Left cardiac atrium (tissue), 4 donors: ENCODE data around the gene ERBB3. TPM values are rescaled to one million over a fixed set of nuclear protein-coding genes. Genes with fewer than 3 reads are reported as not detected.
A peak's percentile ranks its signal among the peaks of the same experiment; 100 is the strongest.
"Not testable (repeated sequence)": the region's sequence is repeated elsewhere in the genome, so short reads cannot be mapped to it uniquely, and the experiment has no call there.

Source experiments
- ATAC-seq, 2 donors: fragments of 200-7000 bp; cut with Tn5 transposase; one replicate each; pipeline ENCODE4 v1.9.1; 2020; ENCODE audit warnings: mild to moderate bottlenecking in 2 of 2, moderate library complexity in 2 of 2
- DNase-seq: peaks from one replicate; pipeline ENCODE4 v3.0.0-alpha.2; 2020
- intact Hi-C, 2 donors: fragments of 100-400 bp; cut with DNase I; formaldehyde crosslinking; loops; one replicate each; pipeline versions ENCODE4 v1.14.1 to v1.15.1; 2022 to 2023
- long read RNA-seq: library from polyadenylated mRNA; unstranded; transcript quantifications from one replicate; pipeline ENCODE4 v2.0.0, GENCODE V29; 2021
- total RNA-seq, 2 donors: library from RNA; stranded (reverse); fragmentation: NEBNext Ultra II Directional; extraction: Animal tissue kit (Norgen Biotek cat#: 25700); gene quantifications; one replicate each; pipeline ENCODE4 v1.2.1, GENCODE V29; 2021
- donor health status: DM: no; HTN: yes; CAD: no.
- donor health status: DM: no; HTN: yes; CAD: no; lungs with severe emphysema.
- donor health status: DM: yes; HTN: yes; CAD: no.
- donor health status: Dilated cardiomyopathy.

The ERBB3 gene
- total RNA-seq: 1 to 10 TPM; 5.2 TPM
- long read RNA-seq, full-length matches to known transcripts: 1 of 2 reads
- long read RNA-seq, partial matches to known transcripts: 1 of 2 reads
- long read RNA-seq, other reads (novel, unspliced or antisense): 0 of 2 reads

GRCh38 chr12:56079723-56080555 is at the start of gene ERBB3:
Gene ERBB3 (plus strand): TSS chr12:56080165. CDS start chr12:56080301, 136 bp downstream.
- intact Hi-C loops: no loop called here
- peak; percentile 85 to 96 for ATAC-seq

GRCh38 chr12:56031987-56032386 is 48.0 kb upstream of the ERBB3 start:
- intact Hi-C loops: no loop called here
- ATAC-seq (no peak), DNase-seq (no peak)

More at GRCh38 chr12:56079723-56080555, at the start of gene ERBB3:
- DNase-seq: peak; percentile 79

- ATAC-seq (peak in 1 of 2 donors; percentile 32), DNase-seq (no peak)
- intact Hi-C loops: no loop called here
Measured at GRCh38 chr12:56034586-56035332, 45.2 kb upstream of the ERBB3 start.

GRCh38 chr12:56037161-56037560 is 42.8 kb upstream of the ERBB3 start:
- ATAC-seq (no peak), DNase-seq (no peak)
- intact Hi-C loops: no loop called here

DNA sequence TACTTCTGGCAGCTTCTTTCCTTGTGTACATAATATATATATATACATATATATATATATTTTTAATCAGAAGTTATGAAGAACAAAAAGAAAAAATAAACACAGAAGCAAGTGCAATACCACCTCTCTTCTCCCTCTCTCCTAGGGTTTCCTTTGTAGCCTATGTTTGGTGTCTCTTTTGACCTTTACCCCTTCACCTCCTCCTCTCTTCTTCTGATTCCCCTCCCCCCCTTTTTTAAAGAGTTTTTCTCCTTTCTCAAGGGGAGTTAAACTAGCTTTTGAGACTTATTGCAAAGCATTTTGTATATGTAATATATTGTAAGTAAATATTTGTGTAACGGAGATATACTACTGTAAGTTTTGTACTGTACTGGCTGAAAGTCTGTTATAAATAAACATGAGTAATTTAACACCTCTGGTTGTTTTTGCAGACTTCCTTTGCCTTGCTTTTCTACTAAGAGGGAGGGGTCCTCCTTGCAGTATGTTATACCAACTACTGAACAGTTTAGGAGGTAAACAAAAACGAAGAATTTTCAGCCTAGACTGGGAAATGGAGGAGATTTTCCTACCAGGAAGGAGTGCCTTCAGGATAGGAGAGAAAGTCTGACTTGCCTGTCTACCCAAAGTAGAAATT is 41.8 kb upstream of the ERBB3 start:
- intact Hi-C loops: no loop called here
- no peak for ATAC-seq

DNA sequence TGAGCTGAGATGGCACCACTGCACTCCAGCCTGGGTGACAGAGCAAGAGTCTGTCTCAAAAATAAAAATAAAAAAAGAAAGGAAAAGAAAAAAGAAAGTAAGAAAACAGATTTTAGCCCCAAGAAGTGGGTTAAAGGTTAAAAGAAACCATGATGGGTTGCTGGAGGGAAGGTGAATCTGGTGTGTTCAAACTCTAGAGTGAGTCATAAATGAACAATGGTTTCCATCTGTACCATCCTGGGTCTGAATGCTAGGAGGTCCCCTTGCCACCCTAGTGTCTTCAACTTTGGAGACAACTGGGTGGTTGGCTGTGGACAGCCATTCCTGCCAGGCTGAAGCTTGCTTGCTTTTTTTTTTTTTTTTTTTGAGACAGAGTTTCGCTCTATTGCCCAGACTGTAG is 39.8 kb upstream of the ERBB3 start:
- intact Hi-C loops: loop anchor here in 1 of 2 donors (2.0 to 10.0 kb wide), 2 partner anchors 43 to 65 kb away; partner anchors contain the start of genes PA2G4 and SUOX
- no peak for ATAC-seq
- DNase-seq: no peak

More for the DNA sequence above, 41.8 kb upstream of the ERBB3 start:
- DNase-seq: no peak

DNA sequence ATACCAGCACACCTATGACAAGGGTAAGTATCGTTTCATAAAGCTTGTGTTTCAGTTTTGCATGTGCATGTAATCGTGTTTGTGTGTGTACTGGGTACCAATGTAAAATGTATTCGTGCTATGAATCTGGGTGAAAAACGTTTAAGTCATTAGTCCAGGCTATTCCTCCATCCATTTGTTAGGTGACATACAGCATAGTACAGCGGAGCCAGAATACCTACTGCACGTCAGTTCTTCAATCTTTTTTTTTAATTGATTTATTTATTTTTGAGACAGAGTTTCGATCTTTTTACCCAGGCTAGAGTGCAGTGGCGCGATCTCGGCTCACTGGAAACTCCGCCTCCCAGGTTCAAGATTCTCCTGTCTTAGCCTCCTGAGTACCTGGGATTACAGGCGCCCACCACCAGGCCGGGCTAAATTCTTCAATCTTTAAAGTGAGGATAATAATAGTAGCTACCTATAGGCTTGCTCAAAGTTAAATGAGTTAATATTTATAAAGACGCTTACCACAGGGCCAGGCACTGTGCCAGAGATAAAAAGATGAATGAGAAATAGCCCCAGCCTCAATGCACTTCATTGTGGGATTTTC is 38.9 kb upstream of the ERBB3 start:
- peak in 1 of 2 donors; percentile 4 for ATAC-seq
- intact Hi-C loops: loop anchor here in 1 of 2 donors (2.0 to 10.0 kb wide), 2 partner anchors 44 to 64 kb away; partner anchors contain the start of genes PA2G4 and SUOX
- DNase-seq: no peak

DNA sequence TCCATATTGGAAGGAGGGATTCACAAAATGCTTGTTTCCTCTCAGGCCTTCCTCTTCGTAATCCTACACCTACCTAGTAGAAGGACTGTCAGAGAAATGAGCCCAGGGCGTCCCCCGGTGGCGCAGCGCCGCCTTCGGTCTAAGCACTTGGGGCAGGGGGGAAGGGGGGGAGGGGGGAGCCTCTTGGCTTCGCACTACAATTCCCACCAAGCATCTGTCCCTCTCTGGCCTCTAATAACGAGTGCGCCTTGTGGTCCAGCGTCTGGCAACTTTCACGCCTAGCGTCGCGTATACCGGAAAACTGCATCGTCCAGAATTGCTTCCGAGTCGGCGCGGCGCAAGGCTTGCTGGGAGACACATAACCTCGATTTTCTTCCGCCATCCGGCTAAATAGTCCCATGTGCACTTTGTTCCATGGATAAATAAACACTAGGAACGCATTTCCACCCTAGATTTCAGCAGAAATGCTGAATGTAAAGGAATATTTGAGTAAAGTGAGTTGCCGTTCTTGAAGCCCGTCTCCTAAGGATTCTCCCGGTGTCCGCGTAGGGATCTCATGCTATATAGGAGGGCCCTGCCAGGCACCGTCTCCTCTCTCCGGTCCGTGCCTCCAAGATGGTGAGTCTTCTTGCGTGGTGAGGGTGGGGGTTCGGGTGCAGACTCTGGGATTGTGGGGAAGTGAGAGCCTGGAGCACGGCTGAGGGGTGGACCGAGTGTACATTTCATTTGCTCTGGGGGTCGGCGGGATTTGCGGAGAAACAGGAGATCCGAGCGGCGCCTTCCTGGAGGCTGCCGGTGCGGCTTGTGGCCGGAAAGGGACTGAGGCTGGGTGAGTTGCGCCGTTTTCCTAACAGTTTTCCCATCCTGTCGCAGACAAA is 38.2 kb upstream of the ERBB3 start, which contains the start of gene RPS26:
Gene RPS26, plus strand, starts transcription at position 367 of the 878 bp plus-strand sequence. Its CDS starts 249 bp downstream, at position 616.
- DNase-seq: peak; percentile 98
- intact Hi-C loops: loop anchor here in 1 of 2 donors (2.0 to 10.0 kb wide), 2 partner anchors 45 to 63 kb away; partner anchors contain the start of genes PA2G4 and SUOX
- ATAC-seq: peak; percentile 97 to 98

DNA sequence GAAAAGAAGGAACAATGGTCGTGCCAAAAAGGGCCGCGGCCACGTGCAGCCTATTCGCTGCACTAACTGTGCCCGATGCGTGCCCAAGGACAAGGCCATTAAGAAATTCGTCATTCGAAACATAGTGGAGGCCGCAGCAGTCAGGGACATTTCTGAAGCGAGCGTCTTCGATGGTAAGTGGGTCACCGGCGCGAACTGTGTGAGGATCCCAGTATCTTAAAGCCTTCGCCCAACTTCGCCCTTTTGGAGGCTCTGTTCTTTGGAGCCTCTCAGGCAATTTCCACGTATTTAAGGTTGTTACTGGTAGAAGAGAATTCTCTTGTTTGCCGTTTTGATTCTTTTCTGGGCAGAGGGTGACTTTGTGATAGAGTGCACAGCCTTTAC is 37.5 kb upstream of the ERBB3 start:
- ATAC-seq: peak in 1 of 2 donors; percentile 0
- DNase-seq: not testable (repeated sequence)
- intact Hi-C loops: loop anchor here in 1 of 2 donors (10.0 kb wide), 1 partner anchor 62 kb away; the partner anchor contains the start of gene PA2G4

DNA sequence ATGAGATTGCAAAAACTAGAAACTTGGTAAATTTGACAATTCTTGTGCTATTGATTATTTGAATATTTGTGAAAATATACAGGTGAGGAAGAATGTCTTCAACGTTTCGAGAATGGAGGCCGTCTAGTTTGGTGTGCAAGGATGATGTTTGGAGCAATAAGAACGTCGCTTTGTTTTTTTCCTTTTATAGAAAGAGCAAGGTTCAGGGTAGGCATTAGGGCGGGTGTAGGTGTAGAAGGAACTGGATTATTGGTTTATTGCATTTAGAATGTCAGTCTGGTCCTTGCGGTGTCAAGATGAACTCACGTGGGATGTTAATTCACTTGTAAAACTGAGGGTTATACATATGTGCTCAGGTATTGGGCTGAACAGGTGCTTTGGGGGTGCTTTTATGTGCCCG is 37.1 kb upstream of the ERBB3 start:
- intact Hi-C loops: loop anchor here in 1 of 2 donors (10.0 kb wide), 1 partner anchor 62 kb away; the partner anchor contains the start of gene PA2G4
- no peak for ATAC-seq

DNA sequence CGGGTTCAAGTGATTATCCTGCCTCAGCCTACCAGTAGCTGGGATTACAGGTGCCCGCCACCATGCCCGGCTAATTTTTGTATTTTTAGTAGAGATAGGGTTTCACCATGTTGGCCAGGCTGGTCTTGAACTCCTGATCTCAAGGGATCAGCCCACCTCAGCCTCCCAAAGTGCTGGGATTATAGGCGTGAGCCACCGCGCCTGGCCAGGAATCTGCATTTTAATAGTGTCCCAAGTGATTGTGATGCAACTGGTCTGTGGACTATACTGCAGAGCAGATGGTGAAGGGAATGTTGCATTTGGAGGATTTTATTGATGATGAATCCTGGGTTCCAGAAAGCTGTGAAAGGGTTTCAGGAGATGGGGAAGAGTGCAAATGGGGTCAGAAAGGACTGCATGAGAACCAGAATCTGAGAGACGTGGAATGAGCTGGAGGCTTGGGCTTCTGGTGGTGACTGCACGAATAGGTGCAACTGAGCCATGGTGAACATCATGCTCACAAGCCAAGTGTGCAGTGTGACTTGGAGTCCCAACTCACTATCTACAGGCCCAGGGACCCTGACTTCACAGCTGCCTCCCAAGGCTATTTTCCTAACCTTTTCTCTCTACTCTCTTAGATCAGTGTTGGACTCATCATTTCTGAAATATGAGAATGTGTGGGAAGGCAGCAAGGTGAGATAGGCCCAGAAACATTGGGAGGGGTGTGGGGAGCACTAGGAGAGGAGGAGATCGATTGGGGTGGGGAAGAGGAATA is 33.8 kb upstream of the ERBB3 start:
- ATAC-seq (no peak), DNase-seq (no peak)
- intact Hi-C loops: loop anchor here in 1 of 2 donors (10.0 kb wide), 1 partner anchor 59 kb away; the partner anchor contains the start of gene PA2G4

More for the DNA sequence above, 37.1 kb upstream of the ERBB3 start:
- DNase-seq: no peak

DNA sequence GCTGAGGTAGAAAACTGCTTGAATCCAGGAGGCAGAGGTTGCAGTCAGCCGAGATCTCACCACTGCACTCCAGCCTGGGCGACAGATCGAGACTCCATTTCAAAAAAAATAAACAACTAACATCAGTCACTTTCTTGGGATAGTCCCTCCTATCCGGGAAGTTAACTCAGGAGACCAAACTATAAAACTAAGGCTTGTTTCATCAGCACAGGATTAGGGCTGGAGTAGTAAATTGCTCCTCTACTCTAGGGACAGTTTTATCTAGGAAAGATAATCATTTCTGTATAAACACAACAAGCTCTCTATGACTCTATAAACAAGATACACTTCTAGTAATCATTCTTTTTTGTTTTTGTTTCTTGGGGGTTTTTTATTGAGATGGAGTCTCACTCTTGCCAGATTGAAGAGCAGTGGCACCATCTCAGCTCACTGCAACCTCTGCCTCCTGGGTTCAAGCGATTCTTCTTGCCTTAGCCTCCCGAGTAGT is 26.5 kb upstream of the ERBB3 start:
- intact Hi-C loops: no loop called here
- DNase-seq (no peak), ATAC-seq (no peak)

DNA sequence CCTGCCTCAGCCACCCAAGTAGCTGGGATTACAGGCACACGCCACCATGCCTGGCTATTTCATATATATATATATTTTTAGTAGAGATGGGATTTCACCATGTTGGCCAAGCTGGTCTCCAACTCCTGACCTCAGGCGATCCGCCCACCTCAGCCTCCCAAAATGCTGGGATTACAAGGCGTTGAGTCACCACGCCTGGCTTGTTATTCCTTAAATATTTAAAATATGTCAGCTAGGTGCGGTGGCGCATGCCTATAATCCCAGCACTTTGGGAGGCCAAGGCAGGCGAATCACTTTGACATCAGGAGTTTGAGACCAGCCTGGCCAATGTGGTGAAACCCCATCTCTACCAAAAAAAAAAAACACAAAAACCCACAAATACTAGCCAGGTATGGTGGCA is 20.0 kb upstream of the ERBB3 start:
- ATAC-seq, intact Hi-C loops, DNase-seq: not testable (repeated sequence)

GRCh38 chr12:56061982-56062381 is 18.0 kb upstream of the ERBB3 start:
- intact Hi-C loops: no loop called here
- DNase-seq (no peak), ATAC-seq (no peak)

DNA sequence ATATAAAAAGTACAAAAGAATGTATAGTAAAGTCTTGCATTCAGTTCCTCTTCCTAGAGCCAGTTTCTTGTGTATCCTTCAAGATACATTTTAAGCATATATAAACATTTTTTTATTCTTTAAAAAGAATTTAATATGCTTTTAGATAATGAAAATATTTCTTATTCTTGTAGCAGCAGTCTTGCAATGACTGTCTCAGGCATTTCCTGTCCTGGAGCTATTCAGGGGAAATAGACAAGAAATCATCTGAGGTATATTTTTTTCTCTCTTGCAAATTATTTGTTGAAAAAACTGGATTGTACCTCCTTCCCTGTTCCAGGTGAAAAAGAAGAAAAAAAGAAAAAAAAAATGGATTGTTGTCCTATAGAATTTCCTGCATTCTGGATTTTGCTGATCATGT is 17.0 kb upstream of the ERBB3 start:
- DNase-seq: no peak
- no peak for ATAC-seq

GRCh38 chr12:56071648-56072047 is 8.3 kb upstream of the ERBB3 start:
- no peak for ATAC-seq
- intact Hi-C loops: no loop called here
- no peak for DNase-seq

More for the DNA sequence above, 17.0 kb upstream of the ERBB3 start:
- intact Hi-C loops: no loop called here

- intact Hi-C loops: no loop called here
- no peak for ATAC-seq
- DNase-seq: no peak
Measured at GRCh38 chr12:56074396-56074795, 5.6 kb upstream of the ERBB3 start.
